GM19023 (cell line): ENCODE results near the gene KIF26B.
"Not testable (repeated sequence)": the region's sequence is repeated elsewhere in the genome, so short reads cannot be mapped to it uniquely, and the experiment has no call there.

Experiments used
- ATAC-seq: cut with Tn5 transposase; IDR thresholded peaks from one replicate; pipeline ENCODE4 v1.9.1; 2021; ENCODE audit warnings: mild to moderate bottlenecking, moderate library complexity; ENCODE audit not compliant: unreplicated experiment

KIF26B gene

DNA sequence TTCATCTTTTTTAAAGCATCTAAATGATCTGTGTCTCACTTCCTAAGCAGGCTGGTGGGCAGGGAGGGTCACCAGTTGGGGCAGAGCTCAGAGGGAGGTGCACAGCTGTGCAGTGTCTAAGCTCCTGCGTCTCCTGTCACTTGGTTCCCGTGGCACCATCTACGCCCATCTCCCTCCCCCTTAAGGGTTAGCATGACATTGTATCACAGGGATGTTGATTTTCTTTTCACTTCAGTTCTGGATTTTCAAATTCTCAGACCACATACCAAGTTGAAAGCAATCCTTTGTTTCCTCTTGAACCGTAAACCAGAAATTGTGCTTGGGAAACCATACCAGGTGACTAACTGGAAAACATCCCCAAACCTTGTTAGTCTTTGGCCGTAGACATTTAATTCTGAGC is 187.0 kb downstream of the KIF26B start:
- ATAC-seq, result no peak

DNA sequence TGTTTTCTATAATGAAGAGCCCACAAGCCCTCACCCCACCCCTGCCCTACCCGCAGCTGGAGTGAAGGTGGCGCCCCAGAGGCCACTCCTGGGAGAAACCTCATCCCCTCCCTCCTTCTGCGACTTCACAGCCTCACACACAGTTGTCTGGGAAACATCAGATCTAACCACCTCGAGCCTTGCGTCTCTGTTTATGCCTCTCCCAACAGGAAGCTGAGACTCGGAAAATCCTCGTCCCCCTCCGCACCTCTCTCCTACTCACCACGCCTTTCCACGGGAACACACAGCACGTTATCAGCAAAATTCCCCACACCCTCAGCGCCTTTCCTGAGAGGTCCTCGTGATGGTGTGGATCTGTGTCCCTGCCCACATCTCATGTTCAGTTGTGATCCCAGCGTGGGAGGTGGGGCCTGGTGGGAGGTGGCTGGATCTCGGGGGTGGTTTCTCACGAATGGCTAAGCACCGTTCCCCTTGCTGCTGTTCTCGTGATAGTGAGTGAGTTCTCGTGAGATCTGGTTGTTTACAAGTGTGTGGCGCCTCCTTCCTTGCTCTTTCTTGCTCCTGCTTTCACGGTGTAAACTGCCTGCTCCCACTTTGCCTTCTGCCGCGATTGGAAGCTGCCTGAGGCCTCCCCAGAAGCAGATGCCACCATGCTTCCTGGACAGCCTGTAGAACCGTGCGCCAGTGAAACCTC is 190.6 kb downstream of the KIF26B start:
- no peak for ATAC-seq

- ATAC-seq, result no peak
These were observed 193.8 kb downstream of the KIF26B start for GRCh38 chr1:245348626-245349025.

GRCh38 chr1:245353411-245353810 is 198.6 kb downstream of the KIF26B start:
- ATAC-seq, result no peak

- no peak for ATAC-seq
These were observed 199.4 kb downstream of the KIF26B start for GRCh38 chr1:245353915-245354775.

DNA sequence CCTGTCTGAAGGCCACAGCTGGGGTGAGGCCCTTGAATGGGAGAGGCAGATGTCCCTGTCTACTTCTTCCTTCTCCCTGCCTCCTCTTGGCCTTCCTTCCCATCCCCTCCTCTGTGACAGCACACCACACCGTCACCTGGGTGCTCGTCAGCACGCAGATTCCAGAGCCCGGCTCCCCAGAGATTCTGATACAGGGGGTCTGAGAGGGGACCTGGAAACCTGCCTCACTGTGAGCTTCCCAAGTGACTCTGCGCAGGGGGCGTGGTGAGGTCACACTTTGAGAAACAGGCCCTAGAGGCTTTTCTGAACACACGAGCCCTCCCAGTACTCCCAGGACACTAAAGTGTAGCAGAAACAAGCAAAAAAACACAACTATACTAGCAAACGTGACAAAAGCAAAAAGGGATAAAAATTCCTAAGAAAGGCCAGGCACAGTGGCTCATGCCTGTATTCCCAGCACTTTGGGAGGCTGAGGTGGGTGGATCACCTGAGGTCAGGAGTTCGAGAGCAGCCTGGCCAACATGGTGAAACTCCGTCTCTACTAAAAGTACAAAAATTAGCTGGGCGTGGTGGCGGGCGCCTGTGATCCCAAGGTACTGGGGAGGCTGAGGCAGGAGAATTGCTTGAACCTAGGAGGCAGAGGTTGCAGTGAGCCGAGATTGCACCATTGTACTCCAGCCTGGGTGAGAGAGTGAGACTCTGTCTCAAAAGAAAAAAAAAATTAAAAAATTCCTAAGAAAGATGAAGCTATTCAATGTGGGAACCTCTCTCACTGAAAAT is 201.3 kb downstream of the KIF26B start:
- not testable (repeated sequence) for ATAC-seq

- ATAC-seq, result no peak
These were observed 202.3 kb downstream of the KIF26B start for GRCh38 chr1:245356891-245357585.

- not testable (repeated sequence) for ATAC-seq
These were observed 204.4 kb downstream of the KIF26B start for GRCh38 chr1:245359101-245359680.

GRCh38 chr1:245361065-245361464 is 206.3 kb downstream of the KIF26B start:
- no peak for ATAC-seq

DNA sequence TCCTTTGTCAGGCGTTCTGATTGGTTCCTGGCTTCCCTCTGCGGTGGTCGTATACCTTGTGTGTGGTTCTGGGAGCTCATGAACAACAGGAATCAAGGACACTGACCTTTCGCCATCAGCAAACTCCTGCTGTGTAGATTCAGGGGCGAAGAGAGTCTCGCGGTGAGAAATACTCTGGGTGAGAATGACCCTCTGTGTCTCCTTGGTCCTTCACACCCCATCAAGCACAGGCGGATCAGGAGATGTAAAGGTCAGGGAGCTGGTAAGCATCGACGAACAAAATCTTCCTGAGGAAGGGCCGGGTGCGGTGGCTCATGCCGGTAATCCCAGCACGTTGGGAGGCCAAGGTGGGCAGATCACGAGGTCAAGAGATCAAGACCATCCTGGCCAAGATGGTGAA is 207.2 kb downstream of the KIF26B start:
- no peak for ATAC-seq

- no peak for ATAC-seq
These were observed 208.8 kb downstream of the KIF26B start for GRCh38 chr1:245363461-245364200.

DNA sequence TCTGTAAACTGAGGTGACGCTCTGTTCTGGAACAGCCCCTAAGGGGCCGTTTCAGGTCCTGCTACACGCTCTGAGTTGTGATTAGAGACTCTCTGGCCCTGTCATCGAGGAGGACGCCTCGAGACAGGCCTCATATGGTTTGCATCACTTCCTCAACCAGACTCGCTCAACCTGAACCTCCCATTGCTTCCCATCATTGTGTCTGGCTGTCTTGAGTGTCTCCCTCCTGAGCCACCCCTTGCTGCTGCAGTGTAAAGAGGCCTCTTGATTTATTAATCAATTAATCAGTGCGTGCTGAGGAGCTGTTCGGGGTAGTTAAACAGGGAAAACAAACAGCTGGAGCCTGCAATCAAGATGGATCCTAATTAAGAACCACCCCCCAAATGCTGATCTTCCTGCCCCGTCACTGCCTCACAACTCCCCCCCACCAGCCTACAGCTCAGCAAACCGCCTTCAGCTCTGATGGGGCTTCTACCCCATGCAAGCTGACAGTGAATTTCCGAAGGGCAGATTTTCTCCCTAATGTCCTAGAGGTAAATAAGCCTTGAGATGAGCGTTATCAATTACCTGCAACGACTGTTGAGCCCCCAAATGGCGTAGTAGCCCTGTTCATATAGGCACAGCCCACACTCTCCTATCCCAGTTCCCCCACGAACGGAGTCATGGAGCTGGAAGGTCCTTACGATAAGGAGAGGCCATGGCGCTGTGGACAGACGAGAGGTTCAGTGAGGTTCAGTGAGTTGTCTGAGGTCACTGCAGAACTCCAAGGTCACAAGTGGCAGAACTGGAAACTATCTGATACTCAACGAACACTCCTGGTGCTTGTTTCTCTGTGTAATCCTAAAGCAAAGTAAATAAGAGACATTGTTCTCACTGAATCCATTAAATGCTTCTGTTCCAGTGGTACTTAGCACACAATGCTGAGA is 210.6 kb downstream of the KIF26B start:
- no peak for ATAC-seq

DNA sequence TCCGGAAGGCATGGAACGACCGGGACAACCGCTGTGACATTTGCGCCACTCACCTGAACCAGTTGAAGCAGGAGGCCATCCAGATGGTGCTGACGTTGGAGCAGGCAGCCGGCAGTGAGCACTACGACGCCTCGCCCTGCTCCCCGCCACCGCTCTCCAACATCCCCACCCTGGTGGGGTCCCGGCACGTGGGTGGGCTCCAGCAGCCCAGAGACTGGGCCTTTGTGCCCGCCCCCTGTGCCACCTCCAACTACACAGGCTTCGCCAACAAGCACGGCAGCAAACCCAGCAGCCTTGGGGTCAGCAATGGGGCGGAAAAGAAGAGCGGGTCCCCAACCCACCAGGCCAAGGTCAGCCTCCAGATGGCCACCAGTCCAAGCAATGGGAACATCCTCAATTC is 212.1 kb downstream of the KIF26B start:
- ATAC-seq, result no peak

GRCh38 chr1:245370175-245370825 is 215.5 kb downstream of the KIF26B start:
- ATAC-seq, result no peak

DNA sequence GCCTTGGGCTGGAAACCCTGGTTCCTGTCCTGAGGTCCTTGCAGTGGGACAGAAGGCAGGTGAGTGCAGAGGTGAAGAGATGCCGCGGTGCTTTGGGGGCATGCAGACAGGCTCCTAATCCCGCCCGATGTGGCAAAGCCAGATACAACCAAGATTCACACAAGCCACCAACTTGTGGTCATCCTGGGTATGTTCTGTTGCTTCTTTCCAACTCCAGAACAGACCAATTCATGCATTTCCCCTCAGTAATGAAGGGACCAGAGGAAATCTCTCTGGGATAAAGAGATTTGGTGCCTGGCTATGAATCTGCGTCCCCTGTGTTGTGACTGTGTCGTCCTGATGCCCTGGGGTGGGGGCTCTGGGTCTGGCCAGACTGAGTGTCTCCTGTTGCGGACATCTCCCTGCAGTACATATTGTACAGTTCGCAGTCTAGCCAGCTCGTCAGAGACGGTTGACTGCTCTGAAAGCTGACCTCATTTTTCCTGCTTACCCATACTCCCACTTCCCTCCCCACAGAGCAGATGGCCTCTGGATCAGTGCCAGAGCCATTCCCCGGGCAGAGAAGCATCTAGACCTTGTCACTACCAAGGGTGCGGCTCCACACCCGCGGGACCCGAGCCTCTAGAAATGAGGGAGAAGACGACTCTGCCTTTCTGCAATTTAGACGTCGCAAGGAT is 216.3 kb downstream of the KIF26B start:
- ATAC-seq, result no peak

GRCh38 chr1:245373131-245373530 is 218.3 kb downstream of the KIF26B start:
- ATAC-seq, result no peak

- no peak for ATAC-seq
These were observed 221.1 kb downstream of the KIF26B start for GRCh38 chr1:245375789-245376460.
